H9 (cell line): ENCODE data around the gene KPNA1. TPM values are rescaled to one million over a fixed set of nuclear protein-coding genes. Genes with fewer than 3 reads are reported as not detected.

ENCODE experiments used
- DNase-seq: peaks from one replicate; pipeline ENCODE4 v3.0.0-alpha.2; 2017
- H2AFZ ChIP-seq: one replicate; pipeline ENCODE4 v1.6.1; 2013; ENCODE audit warnings: mild to moderate bottlenecking, low read length, control low read depth, moderate library complexity
- H2AK5ac ChIP-seq: 2 replicates; pipeline ENCODE4 v1.6.1; 2013; ENCODE audit warnings: low read length, control low read depth, mixed read lengths; ENCODE audit not compliant: insufficient read length
- H2BK120ac ChIP-seq: one replicate; pipeline ENCODE4 v1.6.1; 2013; ENCODE audit warnings: low read depth, mild to moderate bottlenecking, low read length, control low read depth, inconsistent platforms; ENCODE audit not compliant: poor library complexity, severe bottlenecking
- H2BK12ac ChIP-seq: 2 replicates; pipeline ENCODE4 v1.6.1; 2013; ENCODE audit warnings: low read length, control low read depth, mixed read lengths, low read depth; ENCODE audit not compliant: insufficient read length
- H2BK15ac ChIP-seq: 2 replicates; pipeline ENCODE4 v1.6.1; 2013; ENCODE audit warnings: low read depth, low read length, control low read depth
- H2BK20ac ChIP-seq: one replicate; pipeline ENCODE4 v1.6.1; 2013; ENCODE audit warnings: low read depth, mild to moderate bottlenecking, low read length, control low read depth, inconsistent platforms; ENCODE audit not compliant: poor library complexity, severe bottlenecking
- H2BK5ac ChIP-seq: 2 replicates; pipeline ENCODE4 v1.6.1; 2013; ENCODE audit warnings: low read length, control low read depth, mixed read lengths; ENCODE audit not compliant: insufficient read length
- H3K14ac ChIP-seq: 2 replicates; pipeline ENCODE4 v1.6.1; 2013; ENCODE audit warnings: low read length, control low read depth; ENCODE audit not compliant: insufficient read depth
- H3K18ac ChIP-seq: 2 replicates; pipeline ENCODE4 v1.6.1; 2013; ENCODE audit warnings: low read depth, mild to moderate bottlenecking, mixed read lengths, low read length, control low read depth; ENCODE audit not compliant: insufficient read length
- H3K23ac ChIP-seq: 2 replicates; pipeline ENCODE4 v1.6.1; 2013; ENCODE audit warnings: low read length, control low read depth, mixed read lengths, low read depth; ENCODE audit not compliant: insufficient read length
- H3K23me2 ChIP-seq: 2 replicates; pipeline ENCODE4 v1.6.1; 2013; ENCODE audit warnings: low read depth, mild to moderate bottlenecking, mixed read lengths, low read length, control low read depth; ENCODE audit not compliant: insufficient read length, poor library complexity, severe bottlenecking
- H3K27ac ChIP-seq: 2 replicates; pipeline ENCODE4 v1.5.1; 2013; ENCODE audit warnings: low read length, control low read depth, mixed read lengths, low read depth; ENCODE audit not compliant: insufficient read length
- H3K27me3 ChIP-seq: 2 replicates; pipeline ENCODE4 v1.6.1; 2013; ENCODE audit warnings: low read length, control low read depth, inconsistent platforms; ENCODE audit not compliant: insufficient read depth
- H3K4ac ChIP-seq: 2 replicates; pipeline ENCODE4 v1.6.1; 2013; ENCODE audit warnings: low read depth, mild to moderate bottlenecking, control low read depth, inconsistent platforms, low read length, moderate library complexity
- H3K4me1 ChIP-seq: 2 replicates; pipeline ENCODE4 v1.6.1; 2013; ENCODE audit warnings: low read length, control low read depth, inconsistent platforms; ENCODE audit not compliant: insufficient read depth
- H3K4me2 ChIP-seq: 2 replicates; pipeline ENCODE4 v1.6.1; 2013; ENCODE audit warnings: low read length, control low read depth, mixed read lengths; ENCODE audit not compliant: insufficient read length, insufficient read depth
- H3K56ac ChIP-seq: 2 replicates; pipeline ENCODE4 v1.6.1; 2013; ENCODE audit warnings: low read depth, mild to moderate bottlenecking, mixed read lengths, low read length, control low read depth; ENCODE audit not compliant: insufficient read length
- H3K79me1 ChIP-seq: 2 replicates; pipeline ENCODE4 v1.6.1; 2013; ENCODE audit warnings: low read depth, mild to moderate bottlenecking, moderate library complexity, low read length, control low read depth, inconsistent platforms; ENCODE audit not compliant: insufficient read depth, poor library complexity, severe bottlenecking
- H3K79me2 ChIP-seq: 2 replicates; pipeline ENCODE4 v1.6.1; 2013; ENCODE audit warnings: low read length, control low read depth, inconsistent platforms; ENCODE audit not compliant: insufficient read depth
- H3K9ac ChIP-seq: 2 replicates; pipeline ENCODE4 v1.6.1; 2013; ENCODE audit warnings: low read length, control low read depth, mixed read lengths; ENCODE audit not compliant: insufficient read length; ENCODE audit errors: extremely low read depth
- H3K9me3 ChIP-seq: one replicate; pipeline ENCODE4 v1.6.1; 2013; ENCODE audit warnings: low read depth, low read length, inconsistent platforms; ENCODE audit not compliant: control insufficient read depth
- H3T11ph ChIP-seq: one replicate; pipeline ENCODE4 v1.6.1; 2013; ENCODE audit warnings: mild to moderate bottlenecking, low read length, control low read depth, inconsistent platforms
- H4K20me1 ChIP-seq: one replicate; pipeline ENCODE4 v1.6.1; 2013; ENCODE audit not compliant: control insufficient read depth, insufficient read length, insufficient read depth
- H4K5ac ChIP-seq: 2 replicates; pipeline ENCODE4 v1.6.1; 2013; ENCODE audit warnings: low read depth, mild to moderate bottlenecking, mixed read lengths, low read length, control low read depth; ENCODE audit not compliant: insufficient read length
- H4K8ac ChIP-seq: replicated peaks from 2 replicates; pipeline ENCODE4 v1.6.1; 2013; ENCODE audit warnings: low read length, control low read depth, mixed read lengths, low read depth; ENCODE audit not compliant: insufficient read length
- H4K91ac ChIP-seq: 2 replicates; pipeline ENCODE4 v1.6.1; 2013; ENCODE audit warnings: low read depth, mild to moderate bottlenecking, moderate library complexity, mixed read lengths, low read length, control low read depth; ENCODE audit not compliant: insufficient read length
- H3K27ac Mint-ChIP-seq, 3 experiments: 2 replicates in 2 of 3; 3 replicates in 1 of 3; pipeline ENCODE4 v1.8.0; 2020 to 2021; ENCODE audit warnings: mixed read lengths in 3 of 3, mild to moderate bottlenecking in 1 of 3, moderate library complexity in 1 of 3
- H3K27me3 Mint-ChIP-seq: 2 replicates; pipeline ENCODE4 v1.8.0; 2021; ENCODE audit warnings: low read depth, mild to moderate bottlenecking, moderate library complexity, mixed read lengths
- H3K36me3 Mint-ChIP-seq, 3 experiments: 2 replicates in 2 of 3; 3 replicates in 1 of 3; pipeline ENCODE4 v1.8.0; 2020 to 2021; ENCODE audit warnings: low read depth in 3 of 3, mixed read lengths in 3 of 3; ENCODE audit not compliant: insufficient read depth in 1 of 3
- H3K4me1 Mint-ChIP-seq, 2 experiments: 2 replicates each; pipeline ENCODE4 v1.8.0; 2020; ENCODE audit warnings: mixed read lengths in 2 of 2
- H3K4me3 Mint-ChIP-seq, 2 experiments: 2 replicates in 1 of 2; 3 replicates in 1 of 2; pipeline ENCODE4 v1.8.0; 2020 to 2021; ENCODE audit warnings: mild to moderate bottlenecking in 2 of 2, mixed read lengths in 2 of 2, moderate library complexity in 1 of 2
- H3K9me3 Mint-ChIP-seq, 2 experiments: 2 replicates in 1 of 2; 3 replicates in 1 of 2; pipeline ENCODE4 v1.8.0; 2020; ENCODE audit warnings: mild to moderate bottlenecking in 2 of 2, mixed read lengths in 2 of 2, moderate library complexity in 1 of 2
- CTCF ChIP-seq: fragments of 200-600 bp; sonication (generic); conservative IDR thresholded peaks from 3 replicates; pipeline ENCODE4 v1.8.0; 2021; ENCODE audit warnings: antibody characterized with exemption, mild to moderate bottlenecking
- WGBS: extraction: QIAGEN DNeasy Blood & Tissue Kit; methylation state at CpG from one replicate; pipeline ENCODE4 v1.1.7; 2013; ENCODE audit warnings: missing lambda C conversion rate, low lambda C conversion rate, mixed read lengths; ENCODE audit not compliant: insufficient read length; ENCODE audit errors: extremely low coverage; 5-methylcytosine and 5-hydroxymethylcytosine counted together
- total RNA-seq: library from RNA; stranded (reverse); gene quantifications from 2 replicates; pipeline ENCODE4 v1.2.1, GENCODE V29; 2021

Gene KPNA1
- total RNA-seq, 1 experiment from 2014 or later: 71.7 TPM

GRCh38 chr3:122536632-122537001 lies 21.9 kb upstream of the KPNA1 start:
- Mint-ChIP-seq H3K4me3 (peak overlapping the region; percentile 13 to 47; a peak in 2 of 5 replicates), H3K36me3 (no peaks in the 10 kb centered on the region; a peak in 1 of 7 replicates)
- no peak overlapping the region for H3K4me2 ChIP-seq

More at GRCh38 chr3:122536632-122537001, 21.9 kb upstream of the KPNA1 start:
- H4K20me1 ChIP-seq: no peaks in the 10 kb centered on the region
- H4K8ac ChIP-seq: no peak overlapping the region
- no peaks in the 10 kb centered on the region for H3K79me2 ChIP-seq
- peaks cover 3% of the 10 kb centered on the region; the same call in 1 of the 2 replicates for H3K4me1 ChIP-seq
- no peak overlapping the region for H4K91ac ChIP-seq
- H3K79me1 ChIP-seq: no peaks in the 10 kb centered on the region
- no peak overlapping the region for H2AK5ac ChIP-seq
- peak overlapping the region in 2 of 3 experiments; percentile 35 to 75; a peak in 4 of 7 replicates for H3K27ac Mint-ChIP-seq
- H3K23ac ChIP-seq: no peak overlapping the region
- no peak for DNase-seq
- H3K23me2 ChIP-seq: no peaks in the 10 kb centered on the region
- H3K14ac ChIP-seq: no peak overlapping the region
- no peak overlapping the region for H2AFZ ChIP-seq
- H3K9ac ChIP-seq: no peak overlapping the region
- no CpG with 5 or more reads among the region's 3 CpGs for WGBS
- H2BK15ac ChIP-seq: no peak overlapping the region
- H3K4ac ChIP-seq: no peak overlapping the region
- H3K4me1 Mint-ChIP-seq: peaks cover 28 to 29% of the 10 kb centered on the region in 2 experiments
- no peak overlapping the region for H2BK120ac ChIP-seq
- no peak overlapping the region for H2BK5ac ChIP-seq
- no peak overlapping the region for H2BK12ac ChIP-seq
- no peak overlapping the region for H3K27ac ChIP-seq
- H3K9me3 ChIP-seq: no peaks in the 10 kb centered on the region
- H3K56ac ChIP-seq: no peak overlapping the region
- H2BK20ac ChIP-seq: no peak overlapping the region
- H3T11ph ChIP-seq: no peak overlapping the region
- TF ChIP-seq CTCF: no peak
- no peak overlapping the region for H3K18ac ChIP-seq
- H3K27me3 Mint-ChIP-seq: no peaks in the 10 kb centered on the region
- no peaks in the 10 kb centered on the region for H3K9me3 Mint-ChIP-seq
- no peaks in the 10 kb centered on the region for H3K27me3 ChIP-seq
- H4K5ac ChIP-seq: no peak overlapping the region
